GM19372 (cell line): ENCODE measurements around the gene ELMO1.

Experiments
- ATAC-seq: cut with Tn5 transposase; IDR thresholded peaks from one replicate; pipeline ENCODE4 v1.9.1; 2021; ENCODE audit warnings: mild to moderate bottlenecking, low read depth, moderate library complexity; ENCODE audit not compliant: unreplicated experiment

The ELMO1 gene

DNA sequence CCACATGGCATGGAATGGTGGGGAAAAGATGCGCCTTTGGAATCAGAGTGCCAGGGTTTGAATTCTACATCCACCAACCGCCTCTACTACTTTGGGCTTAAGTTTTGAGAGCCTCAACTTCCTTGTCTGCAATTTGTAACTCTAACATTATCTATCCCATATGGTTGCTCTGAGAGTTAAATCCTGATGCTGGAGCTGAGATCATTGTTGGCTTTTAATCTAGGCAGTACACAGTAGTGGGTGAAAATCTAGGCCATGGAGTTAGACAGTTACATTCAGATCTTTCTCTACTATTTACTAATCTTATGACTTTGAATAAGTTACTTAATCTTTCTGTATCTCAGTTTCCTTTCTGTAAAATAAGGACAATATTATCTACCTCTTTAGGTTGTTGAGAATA lies 574.6 kb downstream of the ELMO1 start:
- no peak for ATAC-seq

DNA sequence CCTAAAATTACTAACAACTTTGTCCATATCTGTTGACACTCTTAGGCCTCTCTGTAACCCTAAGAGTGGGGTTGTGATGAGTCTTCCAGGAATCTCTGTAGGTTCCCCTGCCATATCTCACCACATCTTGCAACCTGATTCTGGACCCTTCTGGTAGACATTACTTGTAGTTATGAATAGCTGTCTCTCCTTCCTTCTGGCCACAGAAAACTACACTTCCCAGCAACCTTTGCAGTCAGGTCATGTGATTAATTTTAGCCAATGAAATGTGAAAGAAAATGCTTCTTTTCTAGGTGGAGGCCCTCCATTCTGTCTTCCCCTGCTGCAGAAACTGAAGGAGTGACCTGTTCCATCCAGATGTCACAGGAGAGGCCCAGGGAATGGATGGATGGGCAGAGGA lies 576.8 kb downstream of the ELMO1 start:
- ATAC-seq, result no peak

DNA sequence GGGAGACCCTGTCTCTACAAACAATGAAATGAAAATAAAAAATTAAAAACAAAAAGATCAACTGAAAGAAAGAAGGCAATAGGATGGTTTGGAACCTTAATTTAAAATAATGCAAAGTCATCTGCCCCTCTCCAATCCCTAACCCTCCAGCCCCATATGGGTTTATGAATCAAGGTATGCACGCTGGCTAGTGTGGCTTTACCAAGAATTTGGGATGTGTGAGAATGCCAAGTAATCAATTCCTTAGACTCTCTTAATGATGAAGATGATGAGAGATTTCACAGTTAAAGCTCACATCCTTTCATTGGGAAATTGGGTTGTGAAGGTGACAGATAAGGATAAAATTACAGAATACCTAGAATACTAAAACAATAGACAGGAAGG lies 577.3 kb downstream of the ELMO1 start:
- no peak for ATAC-seq

DNA sequence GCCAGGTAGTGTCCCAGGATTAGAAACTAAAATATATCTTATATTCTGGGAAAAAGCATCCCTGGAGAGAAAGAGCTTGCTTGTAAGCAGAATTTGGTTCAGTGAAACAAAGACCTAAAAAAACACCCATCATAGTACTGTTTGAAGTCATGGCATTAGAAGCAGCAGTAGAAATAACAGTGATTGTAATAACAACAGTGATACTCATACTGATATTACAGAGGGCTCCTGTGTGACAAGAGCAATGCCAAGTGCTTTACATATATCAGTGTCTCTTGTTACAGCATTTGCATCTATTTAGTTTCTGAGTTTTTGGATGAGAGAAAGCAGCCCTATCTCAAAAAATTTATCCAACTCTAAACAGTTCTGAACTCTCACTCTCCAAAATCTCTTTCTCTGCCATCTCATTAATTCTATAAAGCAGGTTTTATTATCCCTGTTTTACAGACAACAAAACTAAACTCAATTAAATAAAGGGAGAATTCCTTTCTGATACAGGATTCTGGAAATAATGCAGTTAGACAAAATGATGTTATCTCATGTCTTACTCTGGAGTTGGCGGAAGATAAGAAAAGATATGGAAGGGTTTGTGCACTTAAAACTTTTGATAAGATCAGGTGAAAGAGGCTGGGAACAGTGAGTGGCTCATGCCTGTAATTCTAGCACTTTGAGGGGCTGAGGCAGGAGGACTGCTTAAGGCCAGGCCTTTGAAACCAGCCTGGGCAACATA lies 577.9 kb downstream of the ELMO1 start:
- ATAC-seq, result no peak

DNA sequence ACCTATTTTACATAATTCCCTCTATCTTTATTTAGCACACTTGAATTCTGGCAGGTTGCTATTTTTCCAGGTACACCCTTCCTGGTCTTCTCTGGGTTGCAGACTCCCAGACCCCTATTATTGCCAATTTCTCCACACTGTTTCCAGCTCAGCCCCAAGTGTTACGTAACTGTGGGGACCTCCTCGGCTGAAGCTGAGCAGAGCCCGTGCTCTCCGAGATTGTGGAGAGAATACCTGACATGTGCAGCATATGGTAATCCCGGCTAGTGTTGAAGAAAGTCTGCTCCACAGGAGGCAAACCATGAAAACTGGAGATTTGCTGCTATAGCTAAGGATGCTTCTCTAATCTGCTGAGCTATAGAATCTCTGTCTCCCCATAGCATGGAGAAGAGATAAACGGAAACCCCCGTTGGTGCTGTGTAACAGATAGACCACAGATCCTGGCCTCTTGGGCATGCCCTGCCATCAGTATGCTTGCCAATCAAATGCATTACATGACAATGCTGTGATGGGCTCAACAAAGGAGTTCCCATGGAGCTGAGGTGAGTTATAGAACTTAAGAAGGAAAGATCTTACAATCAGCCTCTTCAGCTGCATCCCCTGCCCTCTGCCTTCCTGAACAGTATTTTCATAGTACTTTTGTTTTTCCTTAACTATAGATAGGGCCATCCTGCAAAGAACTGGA lies 579.8 kb downstream of the ELMO1 start:
- no peak for ATAC-seq

DNA sequence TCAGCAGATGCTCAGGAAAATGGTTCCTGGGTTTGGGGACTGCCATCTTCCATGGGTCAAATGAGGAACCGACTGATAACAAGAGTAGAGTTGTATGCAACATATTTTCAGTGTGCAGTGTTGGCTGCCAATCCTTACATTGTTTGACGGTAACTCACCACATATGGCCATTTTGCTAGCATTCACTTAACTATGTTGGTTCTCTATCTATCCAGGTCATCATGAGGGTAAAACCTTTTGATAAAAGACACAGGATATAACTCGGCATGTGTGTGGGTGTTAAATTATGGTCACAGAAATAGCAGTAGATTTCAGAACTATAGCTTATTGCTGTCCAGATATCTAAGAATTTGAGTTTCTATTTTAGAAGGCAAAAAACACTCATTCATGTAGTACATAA lies 583.6 kb downstream of the ELMO1 start:
- ATAC-seq, result no peak

DNA sequence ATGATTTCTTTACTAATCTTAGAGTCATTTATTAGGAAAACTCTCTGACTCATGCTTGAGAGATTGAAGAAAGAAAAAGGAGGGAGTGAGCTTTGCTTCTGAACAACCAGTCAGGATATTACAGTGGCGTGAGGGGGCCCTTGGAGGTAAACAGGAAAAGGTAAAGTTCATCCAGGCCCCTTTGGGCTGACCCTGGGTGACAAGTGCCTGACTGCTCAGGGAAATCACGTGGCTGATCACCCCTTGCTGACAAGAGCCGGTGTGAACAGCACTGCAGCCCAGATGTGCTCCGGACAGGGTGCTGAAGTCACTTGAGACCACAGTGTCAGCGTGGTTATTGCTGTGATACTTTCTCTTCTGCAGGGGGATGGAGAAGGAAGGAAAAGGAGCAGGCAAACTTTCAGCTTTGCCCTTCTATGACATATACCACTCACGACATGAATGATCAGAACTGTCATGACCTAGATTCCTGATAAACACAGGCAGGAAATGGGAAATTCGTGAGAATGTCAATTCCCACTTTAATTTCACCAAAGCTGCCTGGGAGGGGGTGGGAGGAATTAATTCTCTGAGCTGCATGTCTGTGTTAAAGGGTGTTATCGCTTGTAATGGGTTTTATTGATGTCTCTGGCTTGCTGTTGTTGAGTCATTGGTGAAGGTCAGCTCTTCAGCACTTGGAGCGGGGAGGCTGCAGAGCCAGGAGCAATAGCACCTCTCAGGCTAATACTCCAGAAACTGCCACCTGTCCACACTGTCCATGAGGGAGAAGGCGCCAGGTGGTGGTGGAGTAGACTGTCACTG lies 584.6 kb downstream of the ELMO1 start:
- no peak for ATAC-seq

DNA sequence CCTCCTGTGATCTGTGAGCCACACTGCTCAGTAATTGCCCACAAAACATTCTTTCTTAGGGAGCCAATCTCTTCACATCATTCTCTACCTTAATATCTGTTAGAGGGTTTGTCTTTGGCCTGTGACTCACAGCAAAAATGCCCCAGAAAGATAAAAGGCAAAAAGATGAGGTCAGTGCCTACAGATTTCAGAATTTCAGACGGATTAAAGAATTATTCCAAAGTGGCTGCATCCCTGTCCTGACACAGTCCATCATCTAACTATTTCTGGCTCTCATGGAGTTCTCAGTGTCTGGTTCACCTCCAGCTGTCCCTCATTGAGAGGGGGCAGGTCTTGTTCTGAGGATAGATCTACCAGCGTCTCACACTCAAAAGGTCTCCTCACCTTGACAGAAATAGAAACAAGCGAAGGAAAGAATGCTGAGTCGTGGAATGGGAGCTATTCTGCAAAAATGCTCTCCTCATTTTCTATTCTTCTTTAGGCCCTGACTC lies 585.8 kb downstream of the ELMO1 start:
- no peak for ATAC-seq

DNA sequence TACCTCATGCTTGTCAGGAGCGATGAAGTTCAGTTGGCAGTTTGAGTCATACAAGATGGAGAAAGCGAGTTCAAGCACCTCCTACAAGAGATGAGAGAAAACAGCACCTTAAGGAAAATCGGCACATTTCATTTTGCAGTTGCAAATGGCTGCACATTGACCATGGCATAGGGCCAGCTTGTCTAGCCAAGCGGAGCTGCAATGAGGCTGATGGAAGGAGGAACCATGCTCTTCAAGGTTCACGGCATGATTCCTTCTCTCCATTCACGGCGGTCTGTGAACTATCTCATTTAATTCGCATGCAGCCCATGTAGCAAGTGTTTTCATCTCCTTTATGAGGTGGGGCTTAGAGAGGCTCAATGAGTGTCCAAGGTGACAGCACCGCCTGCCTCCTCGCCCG lies 587.0 kb downstream of the ELMO1 start:
- no peak for ATAC-seq

DNA sequence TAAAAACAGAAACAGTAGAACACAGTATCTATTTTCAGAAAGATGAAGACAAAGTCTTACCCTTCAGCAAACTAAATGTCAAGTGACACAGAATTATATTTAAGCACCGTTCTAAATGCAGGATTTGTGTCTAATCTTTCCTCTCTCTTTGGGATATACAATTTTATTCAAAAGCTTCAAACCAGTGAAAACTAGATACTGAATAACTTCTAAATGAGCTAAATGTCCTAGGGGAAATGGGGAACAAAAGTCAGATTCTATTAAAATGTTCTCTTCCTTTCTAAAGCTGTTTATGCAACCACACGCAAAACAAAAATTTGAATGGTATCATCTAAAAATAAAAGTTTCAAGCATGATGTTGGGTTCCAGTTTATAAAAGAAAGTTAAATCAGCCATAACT lies 588.0 kb downstream of the ELMO1 start:
- no peak for ATAC-seq

DNA sequence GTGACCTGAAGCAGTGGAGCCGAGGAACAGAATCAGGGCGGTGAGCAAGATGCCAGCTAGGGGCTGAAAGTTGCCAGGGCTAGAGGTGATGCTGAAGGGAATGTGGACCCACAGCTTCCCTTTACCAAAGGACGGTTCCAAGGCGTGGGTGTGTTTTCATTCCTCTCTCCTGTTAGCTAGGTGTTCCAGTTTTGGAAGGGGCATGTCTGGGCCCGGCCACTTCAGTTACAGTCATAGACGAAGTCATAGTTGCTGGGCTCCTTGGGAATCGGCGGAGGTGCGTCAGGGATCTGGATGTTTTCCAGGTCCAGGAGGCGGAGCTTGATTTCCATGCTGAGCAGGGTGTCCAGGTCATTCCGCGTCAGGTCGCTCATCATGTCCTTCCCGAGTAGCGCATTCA lies 593.3 kb downstream of the ELMO1 start:
- ATAC-seq, result no peak

DNA sequence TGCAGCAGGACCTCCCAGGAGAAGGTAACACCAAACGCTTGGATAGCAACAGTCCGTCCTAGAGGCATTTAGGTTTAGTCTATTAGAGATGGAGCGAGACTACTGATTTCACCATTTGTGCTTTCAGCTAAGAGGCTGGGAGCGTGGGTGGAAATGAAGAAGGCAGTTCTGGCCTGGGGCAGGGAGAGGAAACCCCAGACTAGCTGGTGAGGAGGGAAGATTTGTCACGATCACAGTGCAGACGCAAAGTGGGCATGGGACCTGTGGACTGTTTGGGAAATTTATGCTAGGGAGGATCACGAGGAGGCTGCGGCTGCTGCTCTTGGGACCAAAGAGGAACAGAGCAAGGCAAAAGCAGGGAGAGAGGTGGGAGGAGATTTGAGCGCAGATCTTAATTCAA lies 594.0 kb downstream of the ELMO1 start:
- no peak for ATAC-seq

DNA sequence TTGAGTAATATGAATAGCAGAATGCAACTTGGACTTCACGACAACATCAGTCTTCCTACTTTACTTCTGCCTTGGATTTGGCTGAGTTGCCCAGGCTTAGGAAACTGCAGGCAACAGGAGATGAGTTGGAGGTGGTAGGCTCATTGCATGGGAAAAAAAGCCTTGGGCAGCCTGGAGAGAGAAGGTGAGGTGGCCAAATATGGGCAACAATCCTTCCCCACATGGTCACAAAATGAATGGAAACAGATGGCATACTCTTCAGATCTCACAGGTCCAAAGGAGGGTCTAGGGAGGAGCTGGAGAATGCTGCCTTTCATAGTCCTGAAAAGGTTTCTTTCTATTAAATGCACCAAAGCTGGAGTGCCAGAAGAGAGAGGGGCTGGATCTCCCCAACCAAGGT lies 595.7 kb downstream of the ELMO1 start:
- ATAC-seq, result no peak

DNA sequence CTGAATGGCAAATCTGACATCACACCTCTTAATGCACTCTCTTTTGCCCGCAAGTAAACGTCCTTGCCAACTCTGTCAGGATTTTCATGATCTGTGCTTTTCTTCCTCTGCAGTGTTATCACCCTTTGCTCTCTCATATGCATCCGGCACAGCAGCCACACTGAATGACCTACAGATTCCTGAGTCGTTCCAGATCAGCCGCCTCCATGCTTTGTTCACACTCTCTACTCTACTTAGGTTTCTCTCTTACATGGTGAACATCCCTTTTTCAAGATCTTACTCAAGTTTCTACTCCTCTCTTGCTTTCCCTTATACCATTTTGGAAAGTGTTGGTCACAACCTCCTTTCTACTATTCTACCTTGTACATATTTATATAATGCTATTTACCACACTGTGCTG lies 596.6 kb downstream of the ELMO1 start:
- no peak for ATAC-seq

DNA sequence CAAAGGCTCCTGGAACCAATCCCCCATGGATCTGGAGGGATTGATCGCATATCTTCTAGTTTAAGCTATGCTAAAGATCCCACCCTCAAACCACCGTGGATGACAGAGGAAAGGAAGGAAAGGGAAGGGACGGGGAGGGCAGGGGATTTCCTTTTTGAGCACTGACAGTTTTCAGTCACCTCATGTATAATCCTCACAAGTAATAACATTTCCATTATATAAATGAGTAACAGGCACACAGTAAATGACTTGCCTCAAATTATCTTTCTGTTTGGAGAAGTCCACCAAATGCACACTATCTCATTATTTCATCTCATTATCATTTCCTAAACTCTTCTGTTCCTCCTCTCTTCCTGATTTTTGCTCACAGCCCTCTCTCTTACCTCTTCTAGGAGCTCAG lies 597.3 kb downstream of the ELMO1 start:
- no peak for ATAC-seq

DNA sequence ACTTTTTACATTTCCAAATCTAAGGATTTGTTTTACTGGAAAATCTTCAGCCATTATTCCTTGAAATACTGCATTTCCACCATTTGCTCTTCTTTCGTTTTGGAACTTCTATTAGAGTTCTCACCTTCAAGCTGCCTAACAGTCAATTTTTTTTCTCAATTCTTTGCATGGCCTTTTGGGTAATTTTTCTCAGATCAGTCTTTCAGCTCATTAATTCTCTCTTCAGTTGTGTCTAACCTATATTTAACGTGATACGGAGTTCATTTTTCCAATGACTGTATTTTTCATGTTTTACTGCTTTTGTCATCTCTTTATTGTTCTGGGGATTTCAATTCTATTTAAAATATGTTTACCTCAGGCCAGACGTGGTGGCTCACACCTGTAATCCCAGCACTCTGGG lies 600.7 kb downstream of the ELMO1 start:
- no peak for ATAC-seq

DNA sequence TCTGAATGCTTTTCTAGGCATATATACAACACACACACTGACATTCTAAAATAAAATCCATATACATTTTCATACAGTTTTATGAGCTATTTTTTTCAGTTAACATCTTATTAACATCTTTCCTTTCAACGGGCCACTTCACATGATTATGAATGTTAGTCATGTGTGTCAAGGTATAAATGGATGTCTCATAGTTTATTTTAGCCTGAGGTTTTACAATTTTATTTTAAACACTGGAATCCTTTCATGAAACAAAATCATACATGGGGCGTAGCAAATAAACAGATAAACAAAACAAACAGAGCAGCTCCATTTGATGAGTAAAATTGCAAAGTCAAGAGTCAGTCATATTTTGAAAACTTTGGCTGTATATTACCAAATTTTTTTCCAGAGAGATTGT lies 604.3 kb downstream of the ELMO1 start:
- no peak for ATAC-seq

DNA sequence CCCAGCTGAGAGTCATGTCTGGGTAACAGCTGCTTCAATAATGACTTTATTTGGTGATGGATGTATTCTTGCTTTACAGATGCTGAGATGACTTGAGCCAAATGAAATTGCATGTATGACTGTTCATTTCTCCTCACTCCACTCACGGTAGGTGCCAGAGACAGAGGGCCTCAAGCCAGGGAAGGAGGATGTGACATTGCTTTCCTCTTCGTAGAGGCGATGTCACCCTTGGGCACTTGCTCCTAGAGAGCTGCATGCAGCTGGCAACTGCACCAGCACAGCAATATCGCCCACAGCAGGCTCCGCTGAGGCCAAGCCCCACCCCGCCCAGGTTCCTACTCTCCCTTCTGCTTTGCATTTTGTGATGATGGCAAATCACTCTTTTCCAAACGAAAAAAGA lies 607.8 kb downstream of the ELMO1 start:
- ATAC-seq, result no peak

DNA sequence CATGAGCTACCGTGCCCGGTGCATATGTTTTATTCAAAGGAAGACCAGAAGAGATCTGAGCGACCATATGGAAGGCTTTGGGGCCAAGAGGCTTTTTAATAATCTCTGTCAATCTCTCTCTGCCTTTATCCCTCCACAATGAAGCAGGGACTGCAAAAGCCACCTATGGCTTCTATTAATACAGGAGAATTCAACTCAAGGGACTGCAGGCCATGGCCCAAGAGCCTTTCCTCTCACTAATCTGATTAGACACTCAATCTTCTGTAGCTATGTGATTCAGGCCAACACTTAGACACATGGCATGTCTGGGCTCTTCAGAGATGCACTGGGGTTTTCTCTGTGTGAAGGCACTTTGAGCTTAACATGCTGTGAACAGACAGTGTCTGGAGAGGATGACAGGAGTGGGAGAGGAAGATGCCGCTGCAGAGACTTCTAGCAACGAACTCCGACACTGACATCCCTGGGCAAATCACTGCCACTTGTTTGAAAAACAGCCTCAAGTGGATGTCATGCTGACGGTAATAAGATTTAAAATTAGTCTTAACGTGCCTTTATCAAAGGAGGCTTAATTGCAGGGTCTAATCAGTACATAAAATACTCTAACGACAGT lies 609.9 kb downstream of the ELMO1 start:
- ATAC-seq, result no peak

DNA sequence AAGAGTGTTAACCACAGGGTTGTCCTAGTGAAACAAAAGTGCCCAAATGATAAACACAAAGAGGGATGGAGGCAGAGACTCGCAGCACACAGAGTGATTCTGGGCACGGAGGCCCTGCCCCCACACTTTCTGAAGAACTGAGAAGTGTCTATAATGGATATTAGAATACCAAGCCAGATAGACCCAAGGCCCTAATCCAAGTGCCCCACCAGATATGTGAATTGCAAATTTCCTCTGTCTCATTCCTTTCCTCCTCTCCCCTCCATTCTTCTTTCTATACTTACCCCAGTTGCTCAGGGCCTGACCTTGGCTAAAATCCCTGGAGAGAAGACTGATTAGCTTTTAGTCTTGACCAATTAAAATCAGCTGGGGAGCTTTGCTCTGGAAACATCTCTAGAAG lies 617.6 kb downstream of the ELMO1 start:
- no peak for ATAC-seq
